Nephron (organoid): ENCODE results near the gene FAM184A.

Experiments
- H3K27ac Mint-ChIP-seq, 3 experiments: 2 replicates each; pipeline ENCODE4 v1.8.0; 2020; ENCODE audit warnings: mixed read lengths in 3 of 3, mild to moderate bottlenecking in 2 of 3, moderate library complexity in 1 of 3
- H3K27me3 Mint-ChIP-seq: 2 replicates; pipeline ENCODE4 v1.8.0; 2021; ENCODE audit warnings: low read depth, mild to moderate bottlenecking, moderate library complexity, mixed read lengths
- H3K36me3 Mint-ChIP-seq: 2 replicates; pipeline ENCODE4 v1.8.0; 2020; ENCODE audit warnings: low read depth, mixed read lengths
- H3K4me1 Mint-ChIP-seq: 2 replicates; pipeline ENCODE4 v1.8.0; 2020; ENCODE audit warnings: mixed read lengths
- H3K4me3 Mint-ChIP-seq, 3 experiments: 2 replicates each; pipeline ENCODE4 v1.8.0; 2020; ENCODE audit warnings: mild to moderate bottlenecking in 3 of 3, mixed read lengths in 3 of 3, moderate library complexity in 2 of 3
- H3K9me3 Mint-ChIP-seq: 2 replicates; pipeline ENCODE4 v1.8.0; 2020; ENCODE audit warnings: mixed read lengths
- CTCF ChIP-seq, 3 experiments: fragments of 200-600 bp; sonication (generic); IDR thresholded peaks; one replicate each; pipeline ENCODE4 v1.5.0; 2021; ENCODE audit warnings: antibody characterized with exemption in 3 of 3; ENCODE audit not compliant: unreplicated experiment in 3 of 3

Gene FAM184A

GRCh38 chr6:118930680-118931079 lies 147.8 kb downstream of the FAM184A start:
- Mint-ChIP-seq H3K4me3 (no peak overlapping the region), H3K27me3 (no peaks in the 10 kb centered on the region), H3K36me3 (peaks cover 28% of the 10 kb centered on the region), H3K4me1 (peaks cover 22% of the 10 kb centered on the region), H3K27ac (no peak overlapping the region), H3K9me3 (no peaks in the 10 kb centered on the region)
- TF ChIP-seq CTCF (IDR thresholded peaks at IDR 0.05; ENCODE audit: unreplicated experiment in 3 of 3), result no peak

GRCh38 chr6:118923035-118923434 lies 155.4 kb downstream of the FAM184A start:
- no peak overlapping the region for H3K27ac Mint-ChIP-seq
- no peaks in the 10 kb centered on the region for H3K4me1 Mint-ChIP-seq
- no peak overlapping the region for H3K4me3 Mint-ChIP-seq
- peaks cover 57% of the 10 kb centered on the region for H3K36me3 Mint-ChIP-seq
- no peak for TF ChIP-seq CTCF (IDR thresholded peaks at IDR 0.05; ENCODE audit: unreplicated experiment in 3 of 3)
- no peaks in the 10 kb centered on the region for H3K27me3 Mint-ChIP-seq
- H3K9me3 Mint-ChIP-seq, result no peaks in the 10 kb centered on the region

GRCh38 chr6:118921084-118921483 lies 157.4 kb downstream of the FAM184A start:
- no peaks in the 10 kb centered on the region for H3K9me3 Mint-ChIP-seq
- H3K4me3 Mint-ChIP-seq, result no peak overlapping the region
- H3K27me3 Mint-ChIP-seq, result no peaks in the 10 kb centered on the region
- H3K36me3 Mint-ChIP-seq, result peaks cover 54% of the 10 kb centered on the region
- H3K27ac Mint-ChIP-seq, result no peak overlapping the region
- no peak for TF ChIP-seq CTCF (IDR thresholded peaks at IDR 0.05; ENCODE audit: unreplicated experiment in 3 of 3)
- no peaks in the 10 kb centered on the region for H3K4me1 Mint-ChIP-seq

GRCh38 chr6:118918329-118918725 lies 160.1 kb downstream of the FAM184A start:
- no peak overlapping the region for H3K27ac Mint-ChIP-seq
- H3K27me3 Mint-ChIP-seq, result no peaks in the 10 kb centered on the region
- H3K4me1 Mint-ChIP-seq, result no peaks in the 10 kb centered on the region
- no peak for TF ChIP-seq CTCF (IDR thresholded peaks at IDR 0.05; ENCODE audit: unreplicated experiment in 3 of 3)
- H3K36me3 Mint-ChIP-seq, result peaks cover 59% of the 10 kb centered on the region
- no peaks in the 10 kb centered on the region for H3K9me3 Mint-ChIP-seq
- no peak overlapping the region for H3K4me3 Mint-ChIP-seq

GRCh38 chr6:118917546-118918328 lies 160.7 kb downstream of the FAM184A start:
- Mint-ChIP-seq H3K4me3 (no peak overlapping the region), H3K36me3 (peaks cover 62% of the 10 kb centered on the region), H3K9me3 (no peaks in the 10 kb centered on the region), H3K4me1 (no peaks in the 10 kb centered on the region), H3K27ac (no peak overlapping the region), H3K27me3 (no peaks in the 10 kb centered on the region)
- no peak for TF ChIP-seq CTCF (IDR thresholded peaks at IDR 0.05; ENCODE audit: unreplicated experiment in 3 of 3)

- Mint-ChIP-seq H3K36me3 (peaks cover 55% of the 10 kb centered on the region), H3K4me1 (no peaks in the 10 kb centered on the region), H3K27me3 (no peaks in the 10 kb centered on the region), H3K4me3 (no peak overlapping the region), H3K27ac (no peak overlapping the region), H3K9me3 (no peaks in the 10 kb centered on the region)
- no peak for TF ChIP-seq CTCF (IDR thresholded peaks at IDR 0.05; ENCODE audit: unreplicated experiment in 3 of 3)
Observed at GRCh38 chr6:118914598-118914997, 163.9 kb downstream of the FAM184A start.
